Raji (cell line): Measurements from ENCODE around the gene ZNF451.

Experiments used
- POLR2A ChIP-seq: IDR thresholded peaks from 2 replicates; pipeline ENCODE4 v1.6.1; 2011; ENCODE audit warnings: low read depth, low read length, control low read depth; ENCODE audit not compliant: insufficient read depth

The ZNF451 gene

DNA sequence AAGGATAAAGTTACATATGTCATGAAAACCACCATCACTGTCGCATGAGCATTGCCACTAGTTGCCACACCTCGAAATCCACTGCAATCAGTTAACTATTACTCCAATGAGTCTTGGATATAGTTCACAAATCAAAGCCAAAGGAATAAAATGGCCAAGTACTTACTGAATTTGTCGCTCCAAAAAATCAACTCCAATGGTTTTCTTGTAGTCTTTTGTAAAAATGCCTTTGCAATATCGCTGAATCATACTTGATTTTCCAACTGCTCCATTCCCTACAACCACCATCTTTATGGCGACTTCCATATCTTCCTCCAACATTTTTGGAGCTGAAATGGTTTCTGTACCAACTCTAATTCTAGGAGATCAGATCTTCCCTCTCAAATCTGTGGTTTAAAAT is 120.1 kb downstream of the ZNF451 start:
- TF ChIP-seq POLR2A = no peak

DNA sequence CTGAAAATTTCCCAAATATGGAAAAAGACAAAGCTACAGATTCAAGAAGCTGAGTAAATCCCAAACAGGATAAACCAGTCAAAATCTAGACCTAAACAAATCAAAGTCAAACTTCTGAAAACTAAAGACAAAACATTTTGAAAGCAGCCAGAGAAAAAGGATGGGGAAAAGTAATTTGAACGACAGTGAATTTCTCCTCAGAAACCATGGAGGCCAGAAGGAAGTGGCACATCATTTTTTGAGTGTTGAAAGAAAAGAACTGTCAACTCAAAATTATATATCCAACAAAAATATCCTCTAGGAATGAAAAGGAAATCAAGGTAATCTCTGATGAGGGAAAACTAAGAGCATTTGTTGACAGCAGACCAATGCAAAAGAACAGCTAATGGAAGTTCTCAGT is 125.3 kb downstream of the ZNF451 start:
- TF ChIP-seq POLR2A = no peak

DNA sequence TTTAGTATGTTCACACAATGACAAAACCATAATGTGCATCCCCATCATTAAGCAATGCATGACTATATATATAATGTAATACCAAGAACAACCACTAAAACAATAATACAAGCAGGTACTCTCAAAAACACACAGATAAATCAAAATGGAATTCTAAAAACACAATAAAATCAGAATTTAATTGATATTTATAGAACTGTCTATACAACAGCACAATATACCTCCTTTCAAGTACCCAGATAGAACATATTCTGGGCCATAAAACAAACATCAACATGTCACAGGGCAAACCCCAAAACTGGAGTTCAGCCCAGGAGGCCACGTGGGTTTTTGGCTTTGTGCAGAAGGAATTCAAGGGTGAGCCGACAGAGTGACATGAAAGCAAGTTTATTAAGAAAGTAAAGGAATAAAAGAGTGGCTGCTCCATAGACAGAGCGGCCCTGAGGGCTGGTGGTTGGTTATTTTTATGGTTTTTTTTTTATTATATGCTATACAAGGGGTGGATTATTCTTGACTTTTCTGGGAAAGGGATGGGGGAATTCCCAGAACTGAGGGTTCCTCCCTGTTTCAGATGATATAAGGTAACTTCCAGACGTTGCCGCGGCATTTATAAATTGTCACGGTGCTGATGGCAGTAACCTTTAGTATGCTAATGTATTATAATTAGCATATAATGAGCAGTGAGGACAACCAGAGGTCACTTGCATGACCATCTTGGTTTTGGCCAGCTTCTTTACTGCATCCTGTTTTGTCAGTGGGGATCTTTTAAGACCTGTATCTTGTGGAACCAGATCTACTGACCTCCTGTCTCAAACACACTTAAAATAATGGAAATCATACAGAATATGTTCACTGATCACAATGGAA is 126.5 kb downstream of the ZNF451 start:
- no peak for TF ChIP-seq POLR2A

DNA sequence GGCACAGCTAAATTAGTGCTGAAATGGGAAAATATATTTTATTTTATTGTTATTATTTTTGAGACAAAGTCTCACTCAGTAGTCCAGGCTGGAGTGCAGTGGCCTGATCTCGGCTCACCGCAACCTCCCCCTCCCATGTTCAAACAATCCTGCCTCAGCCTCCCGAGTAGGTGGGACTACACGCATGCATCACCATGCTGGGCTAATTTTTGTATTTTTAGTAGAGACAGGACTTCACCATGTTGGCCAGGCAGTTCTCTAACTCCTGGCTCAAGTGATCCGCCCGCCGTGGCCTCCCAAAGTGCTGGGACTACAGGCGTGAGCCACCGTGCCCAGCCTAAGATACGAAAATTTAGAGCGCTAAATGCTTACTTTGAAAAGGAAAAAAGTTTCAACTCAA is 127.3 kb downstream of the ZNF451 start:
- TF ChIP-seq POLR2A = no peak
